A549 (cell line): ENCODE data around the gene GPT2. TPM values are rescaled to one million over a fixed set of nuclear protein-coding genes. Genes with fewer than 3 reads are reported as not detected.
A peak's percentile ranks its signal among the peaks of the same experiment; 100 is the strongest.
"Not testable (repeated sequence)": the region's sequence is repeated elsewhere in the genome, so short reads cannot be mapped to it uniquely, and the experiment has no call there.

ENCODE experiments used
- ATAC-seq, 2 experiments: fragments of 200-7000 bp in 1 of 2; fragments of >200 bp in 1 of 2; cut with Nextera tagmentation in 1 of 2; cut with Tn5 transposase in 1 of 2; 3 replicates each; pipeline versions ENCODE4 v1.8.0 to v1.9.1; 2018 to 2020; ENCODE audit warnings: mild to moderate bottlenecking in 1 of 2, moderate library complexity in 1 of 2
- CTCF ChIA-PET: fragments of 300-600 bp; sonication (Branson Sonifier 250); formaldehyde crosslinking; extraction: SDS; loops from one replicate; lab custom pipeline; 2021; ENCODE audit warnings: antibody characterized with exemption, inconsistent platforms; lab: Yijun Ruan, JAX
- POLR2A ChIA-PET: fragments of 350-600 bp; formaldehyde crosslinking; extraction: SDS; loops from one replicate; lab custom pipeline; 2021; ENCODE audit warnings: antibody characterized with exemption, inconsistent platforms; lab: Yijun Ruan, JAX
- DNase-seq, 2 experiments: peaks; one replicate each; pipeline versions ENCODE4 v3.0.0 to v3.0.0-alpha.2; 2011 to 2016; ENCODE audit warnings: low read depth in 1 of 2, low spot score in 1 of 2
- FAIRE-seq: peaks from 2 replicates; lab custom pipeline; 2011; peaks lifted over from hg19 to GRCh38; lab: Jason Lieb, UNC
- H3K27ac ChIP-seq, 2 experiments: fragments of >200 bp; sonication (Bioruptor Twin); formaldehyde crosslinking; 3 replicates each; pipeline ENCODE4 v1.5.1; 2016 to 2017
- H3K4me1 ChIP-seq: fragments of >200 bp; sonication (Bioruptor Twin); formaldehyde crosslinking; 3 replicates; pipeline ENCODE4 v1.6.1; 2016
- H3K4me2 ChIP-seq: fragments of >200 bp; sonication (Bioruptor Twin); formaldehyde crosslinking; 3 replicates; pipeline ENCODE4 v1.6.1; 2016
- H3K4me3 ChIP-seq: fragments of >200 bp; sonication (Bioruptor Twin); formaldehyde crosslinking; 3 replicates; pipeline ENCODE4 v1.5.1; 2016
- H3K9me3 ChIP-seq: fragments of >200 bp; sonication (Bioruptor Twin); formaldehyde crosslinking; 3 replicates; pipeline ENCODE4 v1.6.1; 2016
- BHLHE40 ChIP-seq: IDR thresholded peaks from 2 replicates; pipeline ENCODE4 v1.6.1; 2012; ENCODE audit warnings: low read depth, low read length, inconsistent platforms
- CBX8 ChIP-seq: fragments of 200-600 bp; sonication (generic); IDR thresholded peaks from 2 replicates; pipeline ENCODE4 v1.6.1; 2016
- CEBPB ChIP-seq, 2 experiments: fragments of >200 bp in 1 of 2; sonication (Bioruptor Twin) in 1 of 2; formaldehyde crosslinking in 1 of 2; IDR thresholded peaks; 2 replicates each; pipeline ENCODE4 v1.6.1; 2012 to 2016
- CHD2 ChIP-seq: fragments of 150-350 bp; IDR thresholded peaks from 2 replicates; pipeline ENCODE4 v1.6.1; 2014; ENCODE audit warnings: low read length; ENCODE audit not compliant: partially characterized antibody
- E2F6 ChIP-seq: IDR thresholded peaks from 2 replicates; pipeline ENCODE4 v1.6.1; 2012; ENCODE audit warnings: low read depth, borderline replicate concordance
- EP300 ChIP-seq, 2 experiments: fragments of >200 bp; sonication (Bioruptor Twin); formaldehyde crosslinking; IDR thresholded peaks; 2 replicates in 1 of 2; 3 replicates in 1 of 2; pipeline ENCODE4 v1.6.1; 2016 to 2017
- ESRRA ChIP-seq: fragments of 150-350 bp; IDR thresholded peaks from 2 replicates; pipeline ENCODE4 v1.6.1; 2014; ENCODE audit warnings: mild to moderate bottlenecking, low read length, borderline replicate concordance
- HDAC2 ChIP-seq: fragments of 200-600 bp; sonication (generic); IDR thresholded peaks from 2 replicates; pipeline ENCODE4 v1.6.1; 2016
- HOXA7 ChIP-seq: fragments of 250-450 bp; sonication (Bioruptor Pico); IDR thresholded peaks from 2 replicates; pipeline ENCODE4 v1.5.0; 2020; ENCODE audit warnings: mild to moderate bottlenecking, moderate library complexity
- HOXB5 ChIP-seq: fragments of 250-450 bp; sonication (Bioruptor Pico); IDR thresholded peaks from 2 replicates; pipeline ENCODE4 v1.5.0; 2020; ENCODE audit warnings: mild to moderate bottlenecking, moderate library complexity
- JUN ChIP-seq, 2 experiments: fragments of >200 bp; sonication (Bioruptor Twin); formaldehyde crosslinking; IDR thresholded peaks; 2 replicates in 1 of 2; 3 replicates in 1 of 2; pipeline ENCODE4 v1.6.1; 2016 to 2017
- JUNB ChIP-seq: fragments of >200 bp; sonication (Bioruptor Twin); formaldehyde crosslinking; IDR thresholded peaks from 2 replicates; pipeline ENCODE4 v1.6.1; 2016
- NFE2L2 ChIP-seq: fragments of 150-350 bp; conservative IDR thresholded peaks from 2 replicates; pipeline ENCODE4 v1.6.1; 2014; ENCODE audit warnings: low read length
- NPAS2 ChIP-seq: fragments of 250-450 bp; sonication (Bioruptor Pico); IDR thresholded peaks from 2 replicates; pipeline ENCODE4 v1.8.0; 2022; ENCODE audit warnings: mild to moderate bottlenecking, moderate library complexity, borderline replicate concordance
- PBX3 ChIP-seq: IDR thresholded peaks from 2 replicates; pipeline ENCODE4 v1.6.1; 2012
- REST ChIP-seq: fragments of 200-600 bp; sonication (generic); IDR thresholded peaks from 2 replicates; pipeline ENCODE4 v1.6.1; 2016; ENCODE audit warnings: antibody characterized with exemption, mild to moderate bottlenecking, moderate library complexity
- ZC3H11A ChIP-seq: fragments of 450-650 bp; IDR thresholded peaks from 2 replicates; pipeline ENCODE4 v1.6.1; 2014; ENCODE audit warnings: antibody characterized with exemption, mild to moderate bottlenecking
- ZFP36 ChIP-seq: fragments of 450-650 bp; IDR thresholded peaks from 2 replicates; pipeline ENCODE4 v1.6.1; 2014; ENCODE audit warnings: borderline replicate concordance; ENCODE audit not compliant: partially characterized antibody
- WGBS: methylation state at CpG from one replicate; pipeline ENCODE4 v1.1.6; 2017; ENCODE audit errors: missing lambda C conversion rate; 5-methylcytosine and 5-hydroxymethylcytosine counted together
- polyA plus RNA-seq, 4 experiments: library from polyadenylated mRNA; depleted of rRNA in 3 of 4; stranded (reverse); fragments of >200 nt; fragmentation: RNase III in 1 of 4; extraction: RNeasy Plus Mini Kit Qiagen cat#74134 plus additional on column Dnase treatment in 1 of 4; gene quantifications; 2 replicates in 3 of 4; 3 replicates in 1 of 4; pipeline ENCODE4 v1.2.3, GENCODE V29; 2011 to 2017

GPT2 gene
- polyA plus RNA-seq, 2 of the 4 experiments (the other 2 are of a cell fraction): 8.9 to 15.3 TPM

GRCh38 chr16:46930861-46931260 lies 46.7 kb downstream of the GPT2 start:
- Histone ChIP-seq H3K9me3 (no peaks in the 10 kb centered on the region), H3K27ac (no peak overlapping the region), H3K4me3 (no peak overlapping the region), H3K4me1 (no peaks in the 10 kb centered on the region), H3K4me2 (no peak overlapping the region)
- TF ChIP-seq JUN (IDR thresholded peaks at IDR 0.05): no peak
- no peak for TF ChIP-seq NPAS2
- no peak for TF ChIP-seq HOXB5 (CRISPR knock-in tag)
- TF ChIP-seq JUNB: no peak
- ChIA-PET CTCF (interaction anchor here (1.1 to 6.7 kb wide), 13 partner anchors 10 to 222 kb away, joined by 4 to 82 read pairs (median 8); partner anchors contain the start of gene GPT2), POLR2A (no interaction called here)
- FAIRE-seq: no peak
- DNase-seq: no peak
- ATAC-seq: no peak
- WGBS: 88% methylated on average over 8 of the region's 8 CpGs

- no peak overlapping the region for H3K27ac ChIP-seq
- WGBS: 81% methylated on average over 7 of the region's 7 CpGs
- DNase-seq (no peak), FAIRE-seq (no peak), ATAC-seq (0 out of 6 replicates have a peak, but pooled peaks of 1 of the 2 experiments have one; percentile 20)
- H3K4me2 ChIP-seq: no peak overlapping the region
- ChIA-PET CTCF (interaction anchor here (0.6 to 2.2 kb wide), 4 partner anchors 15 to 103 kb away, joined by 3 to 7 read pairs (median 5); no protein-coding TSS in a partner anchor), POLR2A (no interaction called here)
- H3K9me3 ChIP-seq: no peaks in the 10 kb centered on the region
- TF ChIP-seq NFE2L2 (no peak), CEBPB (IDR thresholded peaks at IDR 0.05) (no peak), E2F6 (no peak), ZFP36 (no peak), HOXB5 (CRISPR knock-in tag) (no peak), JUN (IDR thresholded peaks at IDR 0.05) (no peak), HDAC2 (no peak), ESRRA (no peak)
- TF ChIP-seq, all 56 proteins: peak for 0
- Histone ChIP-seq H3K4me3 (no peak overlapping the region), H3K4me1 (no peaks in the 10 kb centered on the region)
Observed at GRCh38 chr16:46932802-46933201, 48.6 kb downstream of the GPT2 start.

- ChIA-PET POLR2A (no interaction called here), CTCF (interaction anchor here (2.6 kb wide), 1 partner anchor 11 kb away, joined by 9 read pairs; no protein-coding TSS in a partner anchor)
- DNase-seq: no peak
- H3K27ac ChIP-seq: no peak overlapping the region
- H3K4me3 ChIP-seq: no peak overlapping the region
- TF ChIP-seq CHD2 (no peak), REST (no peak), BHLHE40 (no peak), EP300 (IDR thresholded peaks at IDR 0.05) (no peak), HOXA7 (no peak), PBX3 (no peak), ZC3H11A (no peak), HDAC2 (no peak), CBX8 (no peak)
- TF ChIP-seq, all 56 proteins: peak for 0
- Histone ChIP-seq H3K4me1 (no peaks in the 10 kb centered on the region), H3K4me2 (no peak overlapping the region), H3K9me3 (no peaks in the 10 kb centered on the region)
- ATAC-seq (no peak), FAIRE-seq (no peak)
Observed at GRCh38 chr16:46937536-46937935, 53.4 kb downstream of the GPT2 start.

- FAIRE-seq, H3K27ac ChIP-seq, H3K9me3 ChIP-seq, H3K4me2 ChIP-seq, POLR2A ChIA-PET, DNase-seq, H3K4me1 ChIP-seq, ATAC-seq, H3K4me3 ChIP-seq: not testable (repeated sequence)
- WGBS: 81% methylated on average over 8 of the region's 8 CpGs
- CTCF ChIA-PET: interaction anchor here (0.8 to 1.8 kb wide), 2 partner anchors 15 to 93 kb away, joined by 3 to 7 read pairs; no protein-coding TSS in a partner anchor
Observed at GRCh38 chr16:46944713-46945112, 60.6 kb downstream of the GPT2 start.
